HepG2 (cell line): ENCODE data around the gene NPW. TPM values are rescaled to one million over a fixed set of nuclear protein-coding genes. Genes with fewer than 3 reads are reported as not detected.

Source experiments
- ATAC-seq: fragments of 200-7000 bp; cut with Tn5 transposase; 3 replicates; pipeline ENCODE4 v1.9.1; 2020; ENCODE audit warnings: mild to moderate bottlenecking, moderate library complexity
- BruUV-seq: library from RNA; stranded (reverse); fragments of 400-500 nt; replicated peaks from 2 replicates; lab custom pipeline; 2021; lab: Mats Ljungman, UMichigan
- CTCF ChIA-PET: fragments of 300-600 bp; formaldehyde crosslinking; extraction: SDS; loops from one replicate; lab custom pipeline; 2021; ENCODE audit warnings: low total read pairs, inconsistent platforms, low intra/inter-chr PET ratio; lab: Yijun Ruan, JAX
- POLR2A ChIA-PET: fragments of 350-600 bp; sonication (Branson Sonifier 250); formaldehyde crosslinking; loops from one replicate; lab custom pipeline; 2020; ENCODE audit warnings: antibody characterized with exemption, inconsistent platforms; lab: Yijun Ruan, JAX
- DNase-seq: peaks from one replicate; pipeline ENCODE4 v3.0.0-alpha.2; 2015; ENCODE audit warnings: low spot score
- FAIRE-seq: peaks from 3 replicates; lab custom pipeline; 2011; peaks lifted over from hg19 to GRCh38; lab: Jason Lieb, UNC
- H2AFZ ChIP-seq: one replicate; pipeline ENCODE4 v1.6.1; 2011; ENCODE audit warnings: low read length, inconsistent platforms
- H3K27ac ChIP-seq: fragments of 300-600 bp; 3 replicates; pipeline ENCODE4 v1.8.0; 2011; ENCODE audit warnings: mixed run types, mild to moderate bottlenecking, mixed read lengths, low read length, inconsistent platforms; ENCODE audit not compliant: insufficient read depth; ENCODE audit errors: extremely low read length
- H3K27me3 ChIP-seq, 2 experiments: fragments of 200-600 bp in 1 of 2; 2 replicates in 1 of 2; 3 replicates in 1 of 2; pipeline versions ENCODE4 v1.6.0 to v1.8.0; 2011; ENCODE audit warnings: low read length in 2 of 2, mild to moderate bottlenecking in 2 of 2, moderate library complexity in 2 of 2, inconsistent platforms in 1 of 2; ENCODE audit not compliant: insufficient read depth in 2 of 2, control insufficient read depth in 1 of 2
- H3K36me3 ChIP-seq, 2 experiments: fragments of 200-600 bp in 1 of 2; replicated peaks in 1 of 2; 2 replicates in 1 of 2; 3 replicates in 1 of 2; pipeline versions ENCODE4 v1.5.1 to v1.8.0; 2011; ENCODE audit warnings: low read length in 2 of 2, inconsistent platforms in 1 of 2; ENCODE audit not compliant: insufficient read depth in 2 of 2, control insufficient read depth in 1 of 2
- H3K4me1 ChIP-seq: 2 replicates; pipeline ENCODE4 v1.5.1; 2012; ENCODE audit warnings: low read length, inconsistent platforms; ENCODE audit not compliant: insufficient read depth
- H3K4me2 ChIP-seq: 2 replicates; pipeline ENCODE4 v1.6.0; 2011; ENCODE audit warnings: low read depth, low read length, inconsistent platforms
- H3K4me3 ChIP-seq, 3 experiments: fragments of 200-600 bp in 1 of 3; sonication (generic), shearing (Covaris generic) in 1 of 3; replicated peaks in 1 of 3; 2 replicates each; pipeline ENCODE4 v1.5.1; 2011 to 2016; ENCODE audit warnings: low read length in 3 of 3, inconsistent platforms in 2 of 3, low read depth in 2 of 3, mild to moderate bottlenecking in 2 of 3, control low read depth in 1 of 3, mixed read lengths in 1 of 3; ENCODE audit not compliant: insufficient read depth in 1 of 3
- H3K79me2 ChIP-seq: one replicate; pipeline ENCODE4 v1.6.1; 2011; ENCODE audit warnings: low read length, inconsistent platforms; ENCODE audit not compliant: insufficient read depth
- H3K9ac ChIP-seq: 2 replicates; pipeline ENCODE4 v1.6.0; 2011; ENCODE audit warnings: mild to moderate bottlenecking, low read depth, low read length, inconsistent platforms; ENCODE audit not compliant: insufficient read depth
- H3K9me3 ChIP-seq: 2 replicates; pipeline ENCODE4 v1.5.1; 2012; ENCODE audit warnings: mild to moderate bottlenecking, low read length
- H4K20me1 ChIP-seq: 2 replicates; pipeline ENCODE4 v1.6.0; 2011; ENCODE audit warnings: inconsistent platforms, mild to moderate bottlenecking, low read length, moderate library complexity; ENCODE audit not compliant: insufficient read depth
- ERF ChIP-seq: IDR thresholded peaks from 2 replicates; pipeline ENCODE4 v1.6.1; 2018; ENCODE audit warnings: missing biosample characterization, missing genetic modification reagents
- RAD51 ChIP-seq: fragments of 450-650 bp; IDR thresholded peaks from 2 replicates; pipeline ENCODE4 v1.6.1; 2016; ENCODE audit warnings: borderline replicate concordance
- SAP130 ChIP-seq: IDR thresholded peaks from 2 replicates; pipeline ENCODE4 v1.6.1; 2016; ENCODE audit warnings: low read depth
- SRSF1 ChIP-seq: fragments of 200-400 bp; formaldehyde crosslinking; optimal IDR thresholded peaks from 2 replicates; pipeline ENCODE3; 2017; ENCODE audit warnings: mild to moderate bottlenecking, low read depth, low read length, moderate library complexity
- TAF1 ChIP-seq: sonication (generic); formaldehyde crosslinking; IDR thresholded peaks from 2 replicates; pipeline ENCODE4 v1.4.0; 2020; ENCODE audit warnings: missing genetic modification reagents
- ZKSCAN8 ChIP-seq: IDR thresholded peaks from 2 replicates; pipeline ENCODE4 v1.6.1; 2016; ENCODE audit warnings: borderline replicate concordance, missing genetic modification reagents, missing compliant biosample characterization
- WGBS: methylation state at CpG from one replicate; pipeline ENCODE4 v1.1.6; 2017; ENCODE audit warnings: low lambda C conversion rate; 5-methylcytosine and 5-hydroxymethylcytosine counted together
- in situ Hi-C: cut with HindIII; loops from 2 replicates; pipeline ENCODE4 v1.10.0; 2017; ENCODE audit warnings: low pct_unique_long_range_greater_than_20kb; ENCODE audit not compliant: extremely low pct_ligation_motif_present
- intact Hi-C: fragments of 100-400 bp; cut with micrococcal nuclease; formaldehyde crosslinking; loops from one replicate; pipeline ENCODE4 v1.10.0; 2022; ENCODE audit not compliant: unreplicated experiment
- polyA plus RNA-seq, 8 experiments: library from polyadenylated mRNA; depleted of rRNA in 3 of 8; stranded (reverse) in 7 of 8; unstranded in 1 of 8; fragments of >200 nt; fragmentation: Illumina TruSeq in 4 of 8; extraction: Trizol in 4 of 8; gene quantifications; 2 replicates each; pipeline versions ENCODE4 v1.2.1 to v1.2.3, GENCODE V29; 2011 to 2016; ENCODE audit warnings: low read depth in 4 of 8, missing spikeins in 1 of 8, mixed read lengths in 1 of 8; ENCODE audit not compliant: insufficient read depth in 1 of 8
- total RNA-seq, 5 experiments: library from RNA; depleted of rRNA; stranded (reverse); fragments of >200 nt; fragmentation: Illumina TruSeq; extraction: Trizol; gene quantifications; 2 replicates each; pipeline ENCODE4 v1.2.3, GENCODE V29; 2016; ENCODE audit warnings: low read depth in 1 of 5
- TF ChIP-seq, protein P1 (sequence below): sonication (generic); formaldehyde crosslinking; IDR thresholded peaks from 2 replicates; pipeline ENCODE4 v1.4.0; 2020; ENCODE audit warnings: missing genetic modification reagents
- TF ChIP-seq, protein P2 (sequence below): sonication (generic); formaldehyde crosslinking; IDR thresholded peaks from 2 replicates; pipeline ENCODE4 v1.4.0; 2020; ENCODE audit warnings: mild to moderate bottlenecking, missing genetic modification reagents
- TF ChIP-seq, protein P3 (sequence below): sonication (generic); formaldehyde crosslinking; conservative IDR thresholded peaks from 2 replicates; pipeline ENCODE4 v1.4.0; 2020; ENCODE audit warnings: missing genetic modification reagents

The NPW gene
- total and polyA plus RNA-seq, 2 of the 13 experiments (the other 11 are each of a cell fraction or from before 2014, with no cell fraction given): 0.24 to 0.97 TPM

DNA sequence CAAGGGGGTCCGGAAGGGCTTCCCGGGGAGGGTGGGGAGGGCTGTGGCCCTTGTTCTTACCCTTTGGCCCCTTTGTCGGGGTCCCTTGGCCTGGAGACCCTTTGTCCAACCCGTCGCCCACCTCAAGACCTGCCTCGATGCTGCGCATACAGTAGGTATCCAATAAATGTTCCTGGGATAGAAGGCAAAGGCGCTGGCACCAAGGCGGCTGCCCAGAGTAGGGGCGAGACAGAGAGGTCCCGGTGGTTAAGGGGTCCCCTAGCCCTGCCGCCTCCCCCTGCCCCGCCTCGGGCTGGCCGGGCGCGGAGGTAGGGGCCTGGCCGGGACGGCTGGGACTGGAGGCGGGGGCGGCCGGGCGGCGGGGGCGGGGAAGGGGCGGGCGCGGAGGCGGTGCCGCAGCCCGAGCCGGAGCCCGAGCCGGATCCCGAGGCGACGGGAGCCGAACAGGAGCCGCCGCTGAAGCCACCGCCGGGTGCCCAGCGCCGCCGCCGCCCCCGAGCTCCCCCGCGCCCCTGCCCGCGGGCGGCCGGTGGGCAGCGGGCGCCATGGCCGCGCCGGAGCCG, 7.0 kb downstream of the NPW start, which contains the start of gene NHERF2:
Gene NHERF2 (plus strand): TSS at position 442 of the 563 bp plus-strand sequence. CDS start 104 bp downstream, at position 546.
- BruUV-seq: no TSS peak
- intact Hi-C loops: no loop called here
- Histone ChIP-seq H3K27me3 (peaks cover 1 to 9% of the 10 kb centered on the region in 2 experiments; a peak in 2 of 5 replicates), H3K4me1 (peaks cover 65% of the 10 kb centered on the region), H3K36me3 (no peaks in the 10 kb centered on the region), H2AFZ (no peak within 1 kb of the TSS), H3K9me3 (no peaks in the 10 kb centered on the region), H3K4me3 (peak within 1 kb of the TSS; percentile 59 to 79 (median 77)), H3K4me2 (peak within 1 kb of the TSS; percentile 89), H3K79me2 (peaks cover 3% of the 10 kb centered on the region), H3K27ac (no peak within 1 kb of the TSS), H3K9ac (peak within 1 kb of the TSS; percentile 60), H4K20me1 (0 out of 2 replicates have a peak, but pooled peaks cover 7% of the 10 kb centered on the region)
- in situ Hi-C loops: no loop called here
- POLR2A ChIA-PET: interaction anchor here (1.0 to 6.2 kb wide), 7 partner anchors 8 to 129 kb away, joined by 3 to 62 read pairs (median 7); partner anchors contain the start of genes NTHL1, TRAF7 and TSC2
- FAIRE-seq: no peak
- ATAC-seq: no peak; the same call in 2 of the 3 replicates
- CTCF ChIA-PET: no interaction called here
- 0 out of 2 replicates have a peak, but pooled peaks have one; percentile 26 for TF ChIP-seq SAP130 (CRISPR knock-in tag)
- peak; percentile 18 for TF ChIP-seq SRSF1
- TF ChIP-seq, protein P1, sequence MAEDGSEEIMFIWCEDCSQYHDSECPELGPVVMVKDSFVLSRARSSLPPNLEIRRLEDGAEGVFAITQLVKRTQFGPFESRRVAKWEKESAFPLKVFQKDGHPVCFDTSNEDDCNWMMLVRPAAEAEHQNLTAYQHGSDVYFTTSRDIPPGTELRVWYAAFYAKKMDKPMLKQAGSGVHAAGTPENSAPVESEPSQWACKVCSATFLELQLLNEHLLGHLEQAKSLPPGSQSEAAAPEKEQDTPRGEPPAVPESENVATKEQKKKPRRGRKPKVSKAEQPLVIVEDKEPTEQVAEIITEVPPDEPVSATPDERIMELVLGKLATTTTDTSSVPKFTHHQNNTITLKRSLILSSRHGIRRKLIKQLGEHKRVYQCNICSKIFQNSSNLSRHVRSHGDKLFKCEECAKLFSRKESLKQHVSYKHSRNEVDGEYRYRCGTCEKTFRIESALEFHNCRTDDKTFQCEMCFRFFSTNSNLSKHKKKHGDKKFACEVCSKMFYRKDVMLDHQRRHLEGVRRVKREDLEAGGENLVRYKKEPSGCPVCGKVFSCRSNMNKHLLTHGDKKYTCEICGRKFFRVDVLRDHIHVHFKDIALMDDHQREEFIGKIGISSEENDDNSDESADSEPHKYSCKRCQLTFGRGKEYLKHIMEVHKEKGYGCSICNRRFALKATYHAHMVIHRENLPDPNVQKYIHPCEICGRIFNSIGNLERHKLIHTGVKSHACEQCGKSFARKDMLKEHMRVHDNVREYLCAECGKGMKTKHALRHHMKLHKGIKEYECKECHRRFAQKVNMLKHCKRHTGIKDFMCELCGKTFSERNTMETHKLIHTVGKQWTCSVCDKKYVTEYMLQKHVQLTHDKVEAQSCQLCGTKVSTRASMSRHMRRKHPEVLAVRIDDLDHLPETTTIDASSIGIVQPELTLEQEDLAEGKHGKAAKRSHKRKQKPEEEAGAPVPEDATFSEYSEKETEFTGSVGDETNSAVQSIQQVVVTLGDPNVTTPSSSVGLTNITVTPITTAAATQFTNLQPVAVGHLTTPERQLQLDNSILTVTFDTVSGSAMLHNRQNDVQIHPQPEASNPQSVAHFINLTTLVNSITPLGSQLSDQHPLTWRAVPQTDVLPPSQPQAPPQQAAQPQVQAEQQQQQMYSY (CRISPR knock-in tag): 0 out of 2 replicates have a peak, but pooled peaks have one; percentile 22
- TF ChIP-seq ZKSCAN8 (CRISPR knock-in tag): peak; percentile 98
- no peak for TF ChIP-seq RAD51
- TF ChIP-seq, protein P2, sequence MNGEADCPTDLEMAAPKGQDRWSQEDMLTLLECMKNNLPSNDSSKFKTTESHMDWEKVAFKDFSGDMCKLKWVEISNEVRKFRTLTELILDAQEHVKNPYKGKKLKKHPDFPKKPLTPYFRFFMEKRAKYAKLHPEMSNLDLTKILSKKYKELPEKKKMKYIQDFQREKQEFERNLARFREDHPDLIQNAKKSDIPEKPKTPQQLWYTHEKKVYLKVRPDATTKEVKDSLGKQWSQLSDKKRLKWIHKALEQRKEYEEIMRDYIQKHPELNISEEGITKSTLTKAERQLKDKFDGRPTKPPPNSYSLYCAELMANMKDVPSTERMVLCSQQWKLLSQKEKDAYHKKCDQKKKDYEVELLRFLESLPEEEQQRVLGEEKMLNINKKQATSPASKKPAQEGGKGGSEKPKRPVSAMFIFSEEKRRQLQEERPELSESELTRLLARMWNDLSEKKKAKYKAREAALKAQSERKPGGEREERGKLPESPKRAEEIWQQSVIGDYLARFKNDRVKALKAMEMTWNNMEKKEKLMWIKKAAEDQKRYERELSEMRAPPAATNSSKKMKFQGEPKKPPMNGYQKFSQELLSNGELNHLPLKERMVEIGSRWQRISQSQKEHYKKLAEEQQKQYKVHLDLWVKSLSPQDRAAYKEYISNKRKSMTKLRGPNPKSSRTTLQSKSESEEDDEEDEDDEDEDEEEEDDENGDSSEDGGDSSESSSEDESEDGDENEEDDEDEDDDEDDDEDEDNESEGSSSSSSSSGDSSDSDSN: 0 out of 2 replicates have a peak, but pooled peaks have one; percentile 41
- TF ChIP-seq, protein P3, sequence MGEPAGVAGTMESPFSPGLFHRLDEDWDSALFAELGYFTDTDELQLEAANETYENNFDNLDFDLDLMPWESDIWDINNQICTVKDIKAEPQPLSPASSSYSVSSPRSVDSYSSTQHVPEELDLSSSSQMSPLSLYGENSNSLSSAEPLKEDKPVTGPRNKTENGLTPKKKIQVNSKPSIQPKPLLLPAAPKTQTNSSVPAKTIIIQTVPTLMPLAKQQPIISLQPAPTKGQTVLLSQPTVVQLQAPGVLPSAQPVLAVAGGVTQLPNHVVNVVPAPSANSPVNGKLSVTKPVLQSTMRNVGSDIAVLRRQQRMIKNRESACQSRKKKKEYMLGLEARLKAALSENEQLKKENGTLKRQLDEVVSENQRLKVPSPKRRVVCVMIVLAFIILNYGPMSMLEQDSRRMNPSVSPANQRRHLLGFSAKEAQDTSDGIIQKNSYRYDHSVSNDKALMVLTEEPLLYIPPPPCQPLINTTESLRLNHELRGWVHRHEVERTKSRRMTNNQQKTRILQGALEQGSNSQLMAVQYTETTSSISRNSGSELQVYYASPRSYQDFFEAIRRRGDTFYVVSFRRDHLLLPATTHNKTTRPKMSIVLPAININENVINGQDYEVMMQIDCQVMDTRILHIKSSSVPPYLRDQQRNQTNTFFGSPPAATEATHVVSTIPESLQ: no peak
- 0 out of 2 replicates have a peak, but pooled peaks have one; percentile 25 for TF ChIP-seq TAF1 (CRISPR knock-in tag)
- TF ChIP-seq ERF: no peak
- DNase-seq: no peak
- 5% methylated on average over 8 of the region's 59 CpGs for WGBS
